ENCODE results near the gene ACAD10.
"Not testable (repeated sequence)": the region's sequence is repeated elsewhere in the genome, so short reads cannot be mapped to it uniquely, and the experiment has no call there.

Gene ACAD10

GRCh38 chr12:111749391-111749790 is 63.5 kb downstream of the ACAD10 start:
- Mint-ChIP-seq H3K27me3 (no peaks in the 10 kb centered on the region), H3K27ac (no peak overlapping the region), H3K4me1 (no peaks in the 10 kb centered on the region), H3K36me3 (peaks cover 22 to 32% of the 10 kb centered on the region in 2 donors), H3K4me3 (no peak overlapping the region), H3K9me3 (no peaks in the 10 kb centered on the region)
- DNase-seq, result no peak
- ATAC-seq (replicated peaks), result no peak

- ATAC-seq (replicated peaks) (peak; percentile 28 to 33), DNase-seq (no peak)
- Mint-ChIP-seq H3K4me1 (peaks cover 13 to 15% of the 10 kb centered on the region in 2 donors), H3K4me3 (no peak overlapping the region), H3K36me3 (peaks cover 18 to 29% of the 10 kb centered on the region in 2 donors), H3K9me3 (no peaks in the 10 kb centered on the region), H3K27me3 (no peaks in the 10 kb centered on the region), H3K27ac (no peak overlapping the region)
These were observed 67.5 kb downstream of the ACAD10 start for GRCh38 chr12:111753144-111753881.

GRCh38 chr12:111754671-111755070 is 68.8 kb downstream of the ACAD10 start:
- Mint-ChIP-seq H3K4me3 (no peak overlapping the region), H3K9me3 (no peaks in the 10 kb centered on the region), H3K4me1 (peaks cover 22 to 28% of the 10 kb centered on the region in 2 donors), H3K36me3 (peaks cover 18 to 20% of the 10 kb centered on the region in 2 donors), H3K27ac (no peak overlapping the region), H3K27me3 (no peaks in the 10 kb centered on the region)
- no peak for ATAC-seq (replicated peaks)
- DNase-seq, result no peak

- H3K27me3 Mint-ChIP-seq, result no peaks in the 10 kb centered on the region
- H3K36me3 Mint-ChIP-seq, result peaks cover 16 to 20% of the 10 kb centered on the region in 2 donors
- DNase-seq (no peak), ATAC-seq (replicated peaks) (no peak)
- no peaks in the 10 kb centered on the region for H3K9me3 Mint-ChIP-seq
- no peak overlapping the region for H3K4me3 Mint-ChIP-seq
- peaks cover 31 to 37% of the 10 kb centered on the region in 2 donors for H3K4me1 Mint-ChIP-seq
- no peak overlapping the region for H3K27ac Mint-ChIP-seq
These were observed 70.3 kb downstream of the ACAD10 start for GRCh38 chr12:111756196-111756595.

GRCh38 chr12:111756681-111757080 is 70.8 kb downstream of the ACAD10 start:
- DNase-seq (no peak), ATAC-seq (replicated peaks) (no peak)
- no peak overlapping the region for H3K4me3 Mint-ChIP-seq
- no peaks in the 10 kb centered on the region for H3K9me3 Mint-ChIP-seq
- peak overlapping the region; percentile 25 for H3K27ac Mint-ChIP-seq
- peaks cover 16 to 20% of the 10 kb centered on the region in 2 donors for H3K36me3 Mint-ChIP-seq
- peaks cover 35 to 42% of the 10 kb centered on the region in 2 donors for H3K4me1 Mint-ChIP-seq
- no peaks in the 10 kb centered on the region for H3K27me3 Mint-ChIP-seq

- Mint-ChIP-seq H3K27me3 (no peaks in the 10 kb centered on the region), H3K9me3 (no peaks in the 10 kb centered on the region), H3K27ac (peak overlapping the region; percentile 90), H3K4me1 (peaks cover 41 to 51% of the 10 kb centered on the region in 2 donors), H3K36me3 (peaks cover 16 to 23% of the 10 kb centered on the region in 2 donors), H3K4me3 (peak overlapping the region; percentile 24 to 25)
- ATAC-seq (replicated peaks) (peak; percentile 88 to 92), DNase-seq (peak; percentile 62)
These were observed 71.7 kb downstream of the ACAD10 start for GRCh38 chr12:111757361-111758119.

- Mint-ChIP-seq H3K27ac (peak overlapping the region; percentile 90), H3K27me3 (no peaks in the 10 kb centered on the region), H3K4me3 (peak overlapping the region; percentile 24 to 25), H3K4me1 (peaks cover 44 to 57% of the 10 kb centered on the region in 2 donors), H3K9me3 (no peaks in the 10 kb centered on the region), H3K36me3 (peaks cover 16 to 21% of the 10 kb centered on the region in 2 donors)
- DNase-seq (no peak), ATAC-seq (replicated peaks) (peak; percentile 4 to 15)
These were observed 72.3 kb downstream of the ACAD10 start for GRCh38 chr12:111758120-111758561.

GRCh38 chr12:111759271-111759670 is 73.4 kb downstream of the ACAD10 start:
- H3K27me3 Mint-ChIP-seq, result no peaks in the 10 kb centered on the region
- no peak overlapping the region for H3K4me3 Mint-ChIP-seq
- H3K27ac Mint-ChIP-seq, result no peak overlapping the region
- peaks cover 54 to 68% of the 10 kb centered on the region in 2 donors for H3K4me1 Mint-ChIP-seq
- DNase-seq, result no peak
- H3K36me3 Mint-ChIP-seq, result peaks cover 12 to 21% of the 10 kb centered on the region in 2 donors
- no peaks in the 10 kb centered on the region for H3K9me3 Mint-ChIP-seq
- ATAC-seq (replicated peaks), result no peak

- no peaks in the 10 kb centered on the region for H3K9me3 Mint-ChIP-seq
- H3K27me3 Mint-ChIP-seq, result no peaks in the 10 kb centered on the region
- H3K4me3 Mint-ChIP-seq, result no peak overlapping the region
- peak overlapping the region; percentile 60 for H3K27ac Mint-ChIP-seq
- H3K36me3 Mint-ChIP-seq, result peaks cover 7 to 17% of the 10 kb centered on the region in 2 donors
- H3K4me1 Mint-ChIP-seq, result peaks cover 59 to 75% of the 10 kb centered on the region in 2 donors
- DNase-seq (no peak), ATAC-seq (replicated peaks) (no peak)
These were observed 74.1 kb downstream of the ACAD10 start for GRCh38 chr12:111759991-111760390.

GRCh38 chr12:111761099-111761498 is 75.2 kb downstream of the ACAD10 start:
- H3K36me3 Mint-ChIP-seq, result peaks cover 2 to 11% of the 10 kb centered on the region in 2 donors
- DNase-seq (no peak), ATAC-seq (replicated peaks) (no peak)
- no peak overlapping the region for H3K4me3 Mint-ChIP-seq
- H3K27me3 Mint-ChIP-seq, result no peaks in the 10 kb centered on the region
- H3K4me1 Mint-ChIP-seq, result peaks cover 64 to 86% of the 10 kb centered on the region in 2 donors
- H3K9me3 Mint-ChIP-seq, result no peaks in the 10 kb centered on the region
- H3K27ac Mint-ChIP-seq, result peak overlapping the region; percentile 33

- H3K27ac Mint-ChIP-seq, result peak overlapping the region; percentile 65
- DNase-seq (no peak), ATAC-seq (replicated peaks) (peak; percentile 15 to 19)
- peak overlapping the region in 1 of 2 donors; percentile 34 for H3K4me3 Mint-ChIP-seq
- no peaks in the 10 kb centered on the region for H3K9me3 Mint-ChIP-seq
- H3K36me3 Mint-ChIP-seq, result peaks cover 2 to 5% of the 10 kb centered on the region in 2 donors
- H3K4me1 Mint-ChIP-seq, result peaks cover 67 to 92% of the 10 kb centered on the region in 2 donors
- no peaks in the 10 kb centered on the region for H3K27me3 Mint-ChIP-seq
These were observed 75.9 kb downstream of the ACAD10 start for GRCh38 chr12:111761706-111762105.

GRCh38 chr12:111763552-111763951 is 77.7 kb downstream of the ACAD10 start:
- not testable (repeated sequence) for H3K36me3 Mint-ChIP-seq; ATAC-seq (replicated peaks); H3K27me3 Mint-ChIP-seq; H3K9me3 Mint-ChIP-seq; H3K27ac Mint-ChIP-seq; DNase-seq
- H3K4me1 Mint-ChIP-seq, result peaks cover 66 to 87% of the 10 kb centered on the region in 2 donors
- peak overlapping the region in 1 of 2 donors; percentile 35 for H3K4me3 Mint-ChIP-seq

GRCh38 chr12:111764120-111764821 is 78.4 kb downstream of the ACAD10 start:
- DNase-seq (no peak), ATAC-seq (replicated peaks) (peak; percentile 57 to 68)
- no peaks in the 10 kb centered on the region for H3K9me3 Mint-ChIP-seq
- H3K27ac Mint-ChIP-seq, result peak overlapping the region; percentile 53
- peaks cover 0 to 3% of the 10 kb centered on the region in 2 donors for H3K36me3 Mint-ChIP-seq
- H3K27me3 Mint-ChIP-seq, result peaks cover 0 to 6% of the 10 kb centered on the region in 2 donors
- peaks cover 59 to 80% of the 10 kb centered on the region in 2 donors for H3K4me1 Mint-ChIP-seq
- H3K4me3 Mint-ChIP-seq, result peak overlapping the region; percentile 26 to 31

All from stimulated activated naive B cell treated with anti-CD40 and anti-IgM and Interleukin-4, amounts not matched to agents 10 μg/mL and 1 μg/mL and 100 μg/mL, for 72 hours (primary cell).